ENCODE data around the gene SIL1.

SIL1 gene

GRCh38 chr5:138954257-138955012 lies 243.7 kb downstream of the SIL1 start:
- no peak for DNase-seq (ENCODE audit: low spot score)

GRCh38 chr5:138953387-138954256 lies 244.5 kb downstream of the SIL1 start:
- DNase-seq (ENCODE audit: low spot score), result peak; percentile 4

GRCh38 chr5:138952962-138953361 lies 245.2 kb downstream of the SIL1 start:
- no peak for DNase-seq (ENCODE audit: low spot score)

GRCh38 chr5:138951986-138952735 lies 246.0 kb downstream of the SIL1 start:
- DNase-seq (ENCODE audit: low spot score), result no peak

GRCh38 chr5:138951091-138951985 lies 246.8 kb downstream of the SIL1 start:
- no peak for DNase-seq (ENCODE audit: low spot score)

- DNase-seq (ENCODE audit: low spot score), result no peak
These were observed 247.6 kb downstream of the SIL1 start for GRCh38 chr5:138950421-138951031.

GRCh38 chr5:138949988-138950387 lies 248.2 kb downstream of the SIL1 start:
- no peak for DNase-seq (ENCODE audit: low spot score)

- DNase-seq (ENCODE audit: low spot score), result no peak
These were observed 249.0 kb downstream of the SIL1 start for GRCh38 chr5:138949223-138949574.

- no peak for DNase-seq (ENCODE audit: low spot score)
These were observed 249.5 kb downstream of the SIL1 start for GRCh38 chr5:138948471-138949222.

GRCh38 chr5:138947780-138948179 lies 250.4 kb downstream of the SIL1 start:
- DNase-seq (ENCODE audit: low spot score), result no peak

- no peak for DNase-seq (ENCODE audit: low spot score)
These were observed 251.2 kb downstream of the SIL1 start for GRCh38 chr5:138946831-138947560.

GRCh38 chr5:138946241-138946623 lies 251.9 kb downstream of the SIL1 start:
- no peak for DNase-seq (ENCODE audit: low spot score)

- no peak for DNase-seq (ENCODE audit: low spot score)
These were observed 252.5 kb downstream of the SIL1 start for GRCh38 chr5:138945421-138946240.

GRCh38 chr5:138944527-138945322 lies 253.4 kb downstream of the SIL1 start:
- no peak for DNase-seq (ENCODE audit: low spot score)

GRCh38 chr5:138943599-138944173 lies 254.5 kb downstream of the SIL1 start:
- no peak for DNase-seq (ENCODE audit: low spot score)

- no peak for DNase-seq (ENCODE audit: low spot score)
These were observed 255.3 kb downstream of the SIL1 start for GRCh38 chr5:138942861-138943260.

GRCh38 chr5:138942066-138942465 lies 256.1 kb downstream of the SIL1 start:
- DNase-seq (ENCODE audit: low spot score), result no peak

- DNase-seq (ENCODE audit: low spot score), result no peak
These were observed 259.6 kb downstream of the SIL1 start for GRCh38 chr5:138938526-138938925.
